WTC11 (cell line): ENCODE measurements around the gene SRC.

ENCODE experiments used
- ATF6 ChIP-seq: sonication (generic); formaldehyde crosslinking; IDR thresholded peaks from 2 replicates; pipeline ENCODE4 v1.8.1; 2023; ENCODE audit warnings: mild to moderate bottlenecking, missing genetic modification reagents
- CTCF ChIP-seq: fragments of 200-600 bp; IDR thresholded peaks from 2 replicates; pipeline ENCODE4 v1.8.0; 2022; ENCODE audit warnings: antibody characterized with exemption
- FOXP1 ChIP-seq: sonication (generic); formaldehyde crosslinking; IDR thresholded peaks from 2 replicates; pipeline ENCODE4 v1.8.0; 2022; ENCODE audit warnings: missing genetic modification reagents, mild to moderate bottlenecking, moderate library complexity, borderline replicate concordance
- HMGXB4 ChIP-seq: sonication (generic); formaldehyde crosslinking; IDR thresholded peaks from 2 replicates; pipeline ENCODE4 v1.8.1; 2023; ENCODE audit warnings: mild to moderate bottlenecking, moderate library complexity, missing genetic modification reagents
- JUN ChIP-seq: sonication (generic); formaldehyde crosslinking; IDR thresholded peaks from 2 replicates; pipeline ENCODE4 v1.8.0; 2023; ENCODE audit warnings: mild to moderate bottlenecking, missing genetic modification reagents
- TF ChIP-seq, protein P1 (sequence below): sonication (generic); formaldehyde crosslinking; IDR thresholded peaks from 2 replicates; pipeline ENCODE4 v1.8.0; 2023; ENCODE audit warnings: missing genetic modification reagents
- TF ChIP-seq, protein P2 (sequence below): sonication (generic); formaldehyde crosslinking; IDR thresholded peaks from 2 replicates; pipeline ENCODE4 v1.8.1; 2023; ENCODE audit warnings: mild to moderate bottlenecking, missing genetic modification reagents, moderate library complexity

DNA sequence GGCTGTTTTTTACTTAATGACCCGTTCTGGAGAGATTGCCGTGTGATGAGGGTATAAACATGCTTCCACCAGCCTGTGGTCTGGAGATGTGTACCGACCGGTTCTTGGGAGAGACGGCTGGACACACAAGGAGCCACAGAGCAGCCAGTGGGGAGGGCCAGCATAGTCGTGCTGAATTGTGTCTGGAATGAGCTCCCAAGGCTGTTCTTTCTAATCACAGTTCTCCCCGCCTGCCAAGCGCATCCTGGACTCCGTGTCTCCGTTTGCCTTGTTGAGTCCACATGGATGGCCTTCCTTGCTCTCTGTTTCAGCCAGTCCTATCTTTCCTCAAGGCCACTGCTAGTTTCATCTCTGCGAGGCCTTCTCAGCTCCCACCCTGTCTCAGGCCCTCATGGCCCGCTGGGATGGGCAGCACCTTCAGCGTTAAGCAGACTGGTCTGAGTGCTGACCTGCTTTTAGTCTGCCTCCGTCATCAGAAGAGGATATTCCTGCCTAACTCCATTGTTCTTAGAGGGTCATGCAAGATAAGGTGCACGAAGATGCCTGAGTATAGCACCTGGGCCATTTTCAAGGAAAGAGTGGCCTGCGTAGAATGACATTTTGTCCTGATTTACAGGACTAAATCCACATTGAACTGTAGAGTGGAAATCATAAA lies 35.9 kb upstream of the SRC start:
- TF ChIP-seq CTCF (no peak), JUN (CRISPR knock-in tag) (no peak), HMGXB4 (CRISPR knock-in tag) (no peak), ATF6 (CRISPR knock-in tag) (no peak), FOXP1 (no peak)
- TF ChIP-seq, protein P1, sequence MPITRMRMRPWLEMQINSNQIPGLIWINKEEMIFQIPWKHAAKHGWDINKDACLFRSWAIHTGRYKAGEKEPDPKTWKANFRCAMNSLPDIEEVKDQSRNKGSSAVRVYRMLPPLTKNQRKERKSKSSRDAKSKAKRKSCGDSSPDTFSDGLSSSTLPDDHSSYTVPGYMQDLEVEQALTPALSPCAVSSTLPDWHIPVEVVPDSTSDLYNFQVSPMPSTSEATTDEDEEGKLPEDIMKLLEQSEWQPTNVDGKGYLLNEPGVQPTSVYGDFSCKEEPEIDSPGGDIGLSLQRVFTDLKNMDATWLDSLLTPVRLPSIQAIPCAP (CRISPR knock-in tag): no peak
- TF ChIP-seq, protein P2, sequence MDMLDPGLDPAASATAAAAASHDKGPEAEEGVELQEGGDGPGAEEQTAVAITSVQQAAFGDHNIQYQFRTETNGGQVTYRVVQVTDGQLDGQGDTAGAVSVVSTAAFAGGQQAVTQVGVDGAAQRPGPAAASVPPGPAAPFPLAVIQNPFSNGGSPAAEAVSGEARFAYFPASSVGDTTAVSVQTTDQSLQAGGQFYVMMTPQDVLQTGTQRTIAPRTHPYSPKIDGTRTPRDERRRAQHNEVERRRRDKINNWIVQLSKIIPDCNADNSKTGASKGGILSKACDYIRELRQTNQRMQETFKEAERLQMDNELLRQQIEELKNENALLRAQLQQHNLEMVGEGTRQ (CRISPR knock-in tag): no peak
